Hematopoietic multipotent progenitor cell treated with erythropoietin and hydrocortisone succinate and interleukin-3 and kit ligand, for 8 days (in vitro differentiated cells): ENCODE results near the gene FANCG.

Experiments used
- DNase-seq: peaks from one replicate; pipeline ENCODE4 v3.0.0-alpha.2; 2015

The FANCG gene

DNA sequence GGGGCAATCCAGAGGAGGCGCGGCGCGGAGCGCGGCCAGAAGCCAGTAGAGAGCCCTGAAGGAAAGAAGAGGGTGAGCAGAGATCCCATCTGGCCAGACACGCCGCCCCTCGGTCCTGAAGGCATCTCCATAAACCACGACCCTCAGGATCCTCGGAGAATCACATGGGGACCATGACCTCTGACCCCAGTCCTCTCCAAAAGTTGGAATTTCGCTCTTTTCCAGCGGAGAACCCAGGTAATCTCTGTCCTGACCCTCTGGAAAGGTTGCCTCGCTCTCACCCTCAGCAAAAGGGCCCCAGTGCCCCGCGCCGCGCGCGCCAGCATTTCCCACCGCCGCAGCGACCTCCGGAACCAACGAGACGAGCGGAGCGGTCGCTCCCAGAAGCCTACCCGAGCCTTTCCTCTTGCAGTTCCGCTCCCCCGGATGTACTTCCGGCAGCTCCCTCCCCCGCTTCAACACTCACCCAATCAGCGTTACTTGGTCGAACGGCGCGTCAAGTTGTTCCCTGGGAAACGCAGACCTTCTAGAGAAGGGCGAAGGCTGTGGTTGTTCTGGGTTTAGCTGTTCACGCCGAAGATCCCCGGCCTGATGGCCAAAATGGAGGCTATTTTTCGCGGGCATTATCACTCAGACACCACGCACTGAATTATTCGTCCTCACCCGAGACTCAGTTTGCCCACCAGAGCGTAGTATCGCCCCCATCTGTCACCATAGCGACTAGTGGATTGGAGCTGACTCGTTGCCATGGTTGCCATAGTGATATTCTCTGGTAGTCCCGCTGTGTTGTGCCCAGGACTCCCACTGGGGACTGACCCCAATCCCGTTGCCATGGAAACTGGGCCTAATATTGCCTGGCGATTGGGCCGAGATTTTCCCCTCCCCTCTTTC lies 23.3 kb upstream of the FANCG start, which contains the start of gene STOML2:
STOML2 (minus strand) TSS at position 363 of the 891 bp plus-strand sequence; CDS start at position 326, 37 bp downstream.
- peak; percentile 97 for DNase-seq

GRCh38 chr9:35102465-35102768 lies 22.7 kb upstream of the FANCG start:
- DNase-seq = no peak

DNA sequence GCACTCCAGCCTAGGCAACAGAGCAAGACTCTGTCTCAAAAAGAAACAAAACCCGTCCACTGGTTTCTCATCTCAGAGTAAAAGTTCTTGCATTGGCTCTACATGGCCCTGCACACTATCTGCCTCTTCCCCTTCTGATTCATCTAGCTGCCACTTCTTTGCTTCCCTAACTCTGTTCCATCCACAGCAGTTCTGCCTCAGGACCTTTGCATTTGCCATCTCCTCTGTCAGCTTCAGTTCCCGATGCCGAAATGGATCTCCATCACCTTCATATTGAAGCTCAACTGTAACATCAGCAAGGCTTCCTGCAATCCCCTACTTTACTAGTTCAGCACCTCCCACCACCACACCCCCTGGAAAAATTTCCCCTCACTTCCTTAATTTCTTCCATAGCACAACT lies 17.8 kb upstream of the FANCG start:
- no peak for DNase-seq

- DNase-seq = peak; percentile 89
Measured at GRCh38 chr9:35096035-35096849, 16.5 kb upstream of the FANCG start, which contains the start of gene PIGO. TSS of gene PIGO (minus strand) at chr9:35096591. CDS start at chr9:35095565, 1,026 bp downstream.

- DNase-seq = no peak
Measured at GRCh38 chr9:35091536-35091935, 11.8 kb upstream of the FANCG start.

- no peak for DNase-seq
Measured at GRCh38 chr9:35089434-35089833, 9.7 kb upstream of the FANCG start.

DNA sequence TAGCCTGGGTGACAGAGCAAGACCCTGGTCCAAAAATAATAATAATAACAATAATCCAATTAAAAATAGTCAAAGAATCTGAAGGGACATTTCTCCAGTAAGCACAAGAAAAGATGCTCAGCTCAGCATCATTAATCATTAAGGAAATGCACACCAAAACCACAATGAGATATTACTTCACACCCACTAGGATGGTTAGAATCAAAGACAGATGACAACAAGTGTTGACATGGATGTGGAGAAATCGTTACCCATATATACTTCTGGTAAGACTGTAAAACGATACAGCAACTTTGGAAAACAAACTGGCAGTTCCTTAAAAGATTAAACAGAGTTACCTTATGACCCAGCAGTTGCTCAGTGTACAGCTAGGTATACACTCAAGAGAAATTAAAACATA lies 5.3 kb upstream of the FANCG start:
- no peak for DNase-seq

DNA sequence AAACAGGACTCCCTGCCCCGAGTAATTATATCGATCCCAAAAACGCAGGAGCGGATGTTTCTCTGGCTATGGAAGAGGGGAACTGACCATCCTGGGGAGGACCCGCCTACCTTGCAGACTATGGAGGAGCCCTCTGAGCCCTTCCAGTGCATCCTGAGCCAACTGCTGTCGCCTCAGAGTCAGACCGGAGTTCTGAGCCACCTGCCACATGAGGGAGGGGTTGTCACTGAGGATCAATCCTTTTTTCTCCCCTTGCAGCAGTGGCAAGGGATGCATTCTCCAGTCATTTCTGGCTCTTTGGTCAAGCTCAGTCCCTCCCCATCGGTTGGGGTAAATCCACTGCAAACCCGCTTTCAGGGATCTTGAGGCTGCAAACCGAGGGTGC lies 709 bp downstream of the FANCG start:
- DNase-seq = no peak

GRCh38 chr9:35078066-35078465 lies 1.7 kb downstream of the FANCG start:
- DNase-seq = no peak

DNA sequence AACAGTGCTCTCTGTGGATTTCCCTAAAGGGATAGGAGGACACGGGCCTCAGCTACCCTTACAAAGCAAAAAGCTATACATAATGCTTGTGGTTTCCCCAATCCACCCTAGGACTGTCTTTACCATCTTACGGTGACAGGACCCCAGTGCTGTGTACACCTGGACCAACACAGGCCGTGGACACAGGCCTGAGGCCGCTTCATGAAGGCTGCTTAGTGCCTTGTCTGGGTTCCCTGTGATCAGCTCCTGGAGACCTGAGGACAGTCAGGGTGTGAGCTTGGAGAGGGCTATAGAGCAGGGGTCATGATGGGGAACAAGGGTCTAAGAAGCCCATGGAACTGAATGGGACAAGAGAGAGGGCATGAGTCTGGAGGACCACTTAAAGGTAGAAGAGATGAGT lies 2.9 kb downstream of the FANCG start:
- no peak for DNase-seq

- no peak for DNase-seq
Measured at GRCh38 chr9:35075358-35075757, 4.4 kb downstream of the FANCG start.

- no peak for DNase-seq
Measured at GRCh38 chr9:35074791-35075190, 5.0 kb downstream of the FANCG start.

DNA sequence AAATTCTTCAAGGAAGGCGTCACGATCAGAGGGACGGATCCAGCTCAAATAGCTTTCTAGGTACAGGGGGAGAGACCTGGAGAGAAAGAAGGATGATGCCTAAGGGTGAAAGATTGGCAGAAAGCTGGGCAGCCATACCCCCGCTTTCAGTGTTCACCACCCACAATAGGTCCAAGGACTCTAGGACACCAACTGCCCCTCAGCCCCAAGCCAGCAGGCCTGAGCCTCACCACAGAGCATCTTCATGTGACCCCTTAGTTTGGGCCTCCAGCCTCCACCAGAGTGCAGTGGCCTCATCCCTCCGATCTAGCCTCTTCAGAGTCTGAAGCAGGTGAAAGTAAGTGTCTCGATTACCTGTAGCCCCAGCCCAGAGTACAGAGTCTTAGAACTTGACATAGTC lies 5.6 kb downstream of the FANCG start:
- no peak for DNase-seq

DNA sequence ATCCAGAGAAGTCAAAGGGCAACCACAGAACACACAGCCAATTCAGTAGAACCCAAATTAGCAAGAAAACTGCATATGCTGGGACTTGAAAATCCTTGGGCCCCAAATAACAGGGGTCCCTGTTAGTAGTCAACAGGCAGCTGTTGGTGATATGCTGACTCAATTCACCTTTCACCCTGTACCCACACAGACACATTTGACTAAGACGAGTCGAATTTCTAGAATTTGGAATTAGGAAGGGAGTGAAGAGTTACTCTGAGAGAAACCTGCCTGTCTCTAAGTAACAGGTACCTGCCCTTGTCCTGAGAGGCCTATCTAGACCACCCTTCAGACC lies 6.5 kb downstream of the FANCG start:
- no peak for DNase-seq

GRCh38 chr9:35072461-35073278 lies 7.1 kb downstream of the FANCG start, which contains the start of gene VCP:
TSS of gene VCP (minus strand) at chr9:35072625. CDS start at chr9:35072353, 272 bp downstream.
- DNase-seq = peak; percentile 99

DNA sequence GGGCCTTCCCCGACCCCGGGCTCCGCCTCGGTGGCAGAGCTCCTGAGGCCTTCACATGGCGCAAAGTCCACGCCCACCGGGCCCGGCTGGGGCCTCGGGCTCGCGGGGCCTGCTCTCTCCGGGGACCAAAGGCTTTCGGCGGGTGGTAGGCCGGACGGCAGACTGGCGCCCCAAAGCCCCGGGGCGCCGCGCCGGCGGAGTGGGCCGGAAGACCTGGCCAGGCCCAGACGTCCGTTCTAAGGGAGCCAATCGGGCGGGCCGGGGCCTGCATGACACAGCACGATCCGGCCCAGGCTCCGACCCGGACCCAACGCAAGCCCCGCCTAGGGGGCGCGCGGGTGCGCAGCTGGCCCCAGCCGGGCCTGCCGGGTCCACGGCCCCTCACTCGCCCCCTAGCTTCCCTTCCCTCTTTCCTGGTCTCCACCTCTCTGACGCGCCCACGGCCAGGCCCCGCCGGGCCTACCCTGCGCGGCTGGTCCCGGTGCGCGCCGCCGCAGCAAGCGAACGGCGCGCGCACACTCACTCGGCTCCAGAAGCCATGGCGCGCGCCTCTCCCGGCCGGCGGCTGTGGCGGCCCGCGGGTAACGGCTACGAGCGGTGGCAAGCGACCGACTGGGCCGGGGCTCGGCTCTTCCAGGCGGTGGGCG lies 7.8 kb downstream of the FANCG start:
- peak; percentile 84 for DNase-seq

DNA sequence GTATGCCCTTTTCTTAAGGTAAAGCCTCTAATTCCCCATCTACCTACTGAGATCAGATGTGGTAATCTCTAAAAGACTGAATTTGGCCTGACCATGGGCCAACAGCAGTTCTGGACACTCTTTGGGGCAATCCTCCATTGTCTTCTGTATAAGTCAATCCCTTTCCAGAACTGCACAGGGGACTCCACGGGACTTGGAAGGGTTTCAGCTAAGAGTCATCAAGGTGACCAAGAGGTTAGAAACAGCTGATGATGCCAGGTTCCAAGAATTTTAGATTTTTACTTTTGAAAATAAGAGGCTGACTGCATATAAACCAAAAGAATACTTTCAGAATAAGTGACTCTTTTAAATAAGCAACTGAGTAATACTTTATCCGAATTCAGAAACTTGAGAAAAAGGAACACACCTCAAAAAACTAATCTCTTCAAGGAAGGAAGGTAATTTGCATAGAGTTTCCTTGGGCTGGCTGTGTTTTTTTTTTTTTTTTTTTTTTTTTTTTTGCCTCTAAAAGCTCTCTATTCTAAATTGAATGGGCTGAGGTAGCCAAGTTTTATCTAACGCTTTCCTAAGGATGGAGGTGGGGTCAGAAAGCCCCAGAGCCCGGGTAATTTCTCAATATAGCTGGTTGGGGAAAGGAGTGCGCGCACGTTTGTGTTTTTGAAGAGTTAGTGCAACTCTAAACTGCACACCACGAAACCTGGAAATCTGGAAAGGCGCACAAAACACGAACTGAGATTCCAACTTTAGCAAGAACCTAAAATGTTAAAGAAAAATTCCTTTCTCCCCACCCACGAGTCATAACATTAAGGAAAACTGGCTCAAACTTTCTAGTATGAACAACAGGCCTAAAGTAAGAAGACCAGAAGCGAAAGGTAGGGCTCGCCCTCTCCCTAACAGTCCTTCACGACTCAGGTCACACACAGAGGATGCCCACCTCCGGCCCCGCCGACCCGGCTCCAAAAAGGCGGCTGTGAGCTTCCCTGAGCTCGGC lies 8.6 kb downstream of the FANCG start:
- DNase-seq = peak; percentile 15

DNA sequence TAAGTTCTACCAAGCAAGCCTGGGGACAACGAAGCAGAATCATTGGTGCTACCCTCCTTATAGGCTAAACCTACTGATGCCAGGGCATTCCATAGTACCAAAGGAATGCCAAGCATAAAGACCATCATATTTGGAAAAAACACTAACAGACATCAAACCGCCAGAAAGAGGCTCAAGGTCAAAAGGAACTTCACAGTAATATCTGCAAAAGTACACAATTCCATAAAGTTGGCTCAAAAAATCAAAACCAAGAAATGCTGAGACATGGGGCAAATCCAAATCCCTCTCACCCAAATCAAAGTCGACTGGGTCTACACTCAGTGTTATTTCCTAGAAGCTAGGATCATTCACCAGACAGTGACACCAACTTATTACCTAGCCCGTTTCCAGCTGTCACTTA lies 10.7 kb downstream of the FANCG start:
- DNase-seq = no peak

DNA sequence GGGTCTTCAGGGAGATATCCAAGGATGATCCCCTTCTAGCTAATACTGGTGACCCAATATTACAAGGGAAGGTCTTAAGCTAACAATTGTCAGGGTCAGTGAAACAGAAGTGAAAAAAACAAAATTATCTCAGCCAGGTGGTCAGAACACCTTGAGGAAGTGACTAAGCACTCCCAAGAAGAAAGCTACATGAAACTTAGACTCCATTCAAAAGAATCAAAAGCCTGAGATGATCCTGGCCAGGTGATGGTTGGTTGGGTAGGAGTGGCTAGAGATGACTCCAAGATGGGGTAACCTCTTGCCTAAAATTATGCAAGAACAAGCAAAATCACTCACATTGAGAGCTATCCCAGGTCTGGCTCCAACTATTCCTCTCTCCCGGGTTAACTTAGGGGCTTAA lies 12.7 kb downstream of the FANCG start:
- no peak for DNase-seq

GRCh38 chr9:35060548-35061207 lies 19.1 kb downstream of the FANCG start:
- DNase-seq = no peak

- DNase-seq = no peak
Measured at GRCh38 chr9:35059438-35059837, 20.3 kb downstream of the FANCG start.
